SK-N-SH (cell line): Measurements from ENCODE around the gene YIF1B.

Source experiments
- MXI1 ChIP-seq: IDR thresholded peaks from 2 replicates; pipeline ENCODE4 v1.6.1; 2012; ENCODE audit warnings: mild to moderate bottlenecking, low read depth, low read length, improper control_type of control experiment
- YY1 ChIP-seq: IDR thresholded peaks from 2 replicates; pipeline ENCODE4 v1.4.0; 2012; ENCODE audit warnings: low read depth, mild to moderate bottlenecking
- TF ChIP-seq, protein P1 (sequence below): fragments of 200-600 bp; sonication (generic); IDR thresholded peaks from 2 replicates; pipeline ENCODE4 v1.6.1; 2017; ENCODE audit warnings: antibody characterized with exemption, mild to moderate bottlenecking, moderate library complexity

DNA sequence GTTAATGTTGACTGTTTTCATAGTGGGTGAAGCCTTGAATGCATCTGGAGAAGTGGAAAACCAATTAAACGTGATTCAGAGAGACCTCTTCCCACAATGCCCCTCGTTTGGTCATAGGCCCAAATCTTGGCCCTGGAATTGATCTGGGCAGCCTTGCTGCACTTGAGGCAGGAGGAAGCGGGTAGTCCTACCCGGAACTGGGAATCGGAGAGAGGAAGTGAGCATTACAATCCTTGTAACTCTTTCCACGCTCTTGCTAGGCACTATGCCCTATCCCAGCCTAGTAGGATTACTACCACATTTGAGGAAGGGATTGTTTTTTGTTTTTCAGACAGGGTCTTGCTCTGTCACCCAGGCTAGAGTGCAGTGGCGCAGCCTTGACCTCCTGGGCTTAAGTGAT lies 7.5 kb upstream of the YIF1B start:
- TF ChIP-seq, protein P1, sequence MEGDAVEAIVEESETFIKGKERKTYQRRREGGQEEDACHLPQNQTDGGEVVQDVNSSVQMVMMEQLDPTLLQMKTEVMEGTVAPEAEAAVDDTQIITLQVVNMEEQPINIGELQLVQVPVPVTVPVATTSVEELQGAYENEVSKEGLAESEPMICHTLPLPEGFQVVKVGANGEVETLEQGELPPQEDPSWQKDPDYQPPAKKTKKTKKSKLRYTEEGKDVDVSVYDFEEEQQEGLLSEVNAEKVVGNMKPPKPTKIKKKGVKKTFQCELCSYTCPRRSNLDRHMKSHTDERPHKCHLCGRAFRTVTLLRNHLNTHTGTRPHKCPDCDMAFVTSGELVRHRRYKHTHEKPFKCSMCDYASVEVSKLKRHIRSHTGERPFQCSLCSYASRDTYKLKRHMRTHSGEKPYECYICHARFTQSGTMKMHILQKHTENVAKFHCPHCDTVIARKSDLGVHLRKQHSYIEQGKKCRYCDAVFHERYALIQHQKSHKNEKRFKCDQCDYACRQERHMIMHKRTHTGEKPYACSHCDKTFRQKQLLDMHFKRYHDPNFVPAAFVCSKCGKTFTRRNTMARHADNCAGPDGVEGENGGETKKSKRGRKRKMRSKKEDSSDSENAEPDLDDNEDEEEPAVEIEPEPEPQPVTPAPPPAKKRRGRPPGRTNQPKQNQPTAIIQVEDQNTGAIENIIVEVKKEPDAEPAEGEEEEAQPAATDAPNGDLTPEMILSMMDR: no peak
- TF ChIP-seq MXI1: no peak
- TF ChIP-seq YY1: no peak
